DMS53 (cell line): ENCODE results near the gene ARHGEF16.

Source experiments
- DNase-seq: peaks from one replicate; lab custom pipeline; 2025; lab: John Stamatoyannopoulos, UW

ARHGEF16 gene

DNA sequence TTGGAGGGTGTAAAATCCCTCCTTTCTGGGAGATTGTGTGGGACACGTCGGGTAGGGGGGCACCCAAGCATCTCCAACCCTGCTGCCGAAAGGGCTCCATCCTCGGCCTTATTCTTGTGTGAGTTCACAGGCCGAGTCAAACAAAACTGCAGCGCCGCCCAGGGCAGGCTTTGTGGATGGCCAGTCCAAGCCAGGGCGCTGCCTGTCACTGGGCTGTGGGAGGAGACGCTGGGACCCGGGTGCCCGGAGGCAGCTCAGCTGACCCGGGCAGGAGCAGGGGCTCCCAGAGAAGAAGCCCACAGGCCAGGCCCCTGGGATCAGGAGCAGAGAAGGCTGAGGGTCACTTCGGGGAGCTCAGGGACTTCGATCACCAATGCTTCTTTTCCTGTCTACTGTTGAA is 31.8 kb upstream of the ARHGEF16 start:
- no peak for DNase-seq

DNA sequence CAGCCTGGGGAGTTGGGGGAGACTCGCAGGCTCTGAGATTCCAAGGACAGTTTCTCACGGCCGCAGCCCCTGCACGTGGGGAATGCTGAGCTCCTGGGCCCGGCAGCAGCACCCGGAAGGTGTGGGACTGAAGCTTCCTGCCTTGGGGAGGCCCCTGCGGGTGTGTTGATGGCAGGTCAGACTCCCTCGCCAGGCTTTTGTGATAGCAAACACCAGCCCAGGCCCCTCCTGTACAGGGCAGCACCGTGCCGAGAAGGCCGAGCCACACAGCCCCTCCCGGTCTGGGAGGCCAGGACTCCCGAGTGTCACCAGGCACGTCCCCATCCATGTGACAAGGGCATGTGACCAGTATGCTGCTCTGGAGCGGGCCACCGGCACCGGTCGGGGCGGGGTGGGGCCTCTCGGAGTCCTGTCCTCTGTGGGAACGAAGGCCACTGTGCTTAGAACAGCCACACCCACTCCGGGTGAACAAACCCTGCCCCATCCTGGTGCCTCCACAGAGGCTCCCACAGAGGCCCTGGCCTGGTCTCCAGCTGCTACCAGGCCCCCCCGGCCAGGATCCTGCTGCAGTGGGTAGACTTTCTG is 31.1 kb upstream of the ARHGEF16 start:
- DNase-seq: no peak

DNA sequence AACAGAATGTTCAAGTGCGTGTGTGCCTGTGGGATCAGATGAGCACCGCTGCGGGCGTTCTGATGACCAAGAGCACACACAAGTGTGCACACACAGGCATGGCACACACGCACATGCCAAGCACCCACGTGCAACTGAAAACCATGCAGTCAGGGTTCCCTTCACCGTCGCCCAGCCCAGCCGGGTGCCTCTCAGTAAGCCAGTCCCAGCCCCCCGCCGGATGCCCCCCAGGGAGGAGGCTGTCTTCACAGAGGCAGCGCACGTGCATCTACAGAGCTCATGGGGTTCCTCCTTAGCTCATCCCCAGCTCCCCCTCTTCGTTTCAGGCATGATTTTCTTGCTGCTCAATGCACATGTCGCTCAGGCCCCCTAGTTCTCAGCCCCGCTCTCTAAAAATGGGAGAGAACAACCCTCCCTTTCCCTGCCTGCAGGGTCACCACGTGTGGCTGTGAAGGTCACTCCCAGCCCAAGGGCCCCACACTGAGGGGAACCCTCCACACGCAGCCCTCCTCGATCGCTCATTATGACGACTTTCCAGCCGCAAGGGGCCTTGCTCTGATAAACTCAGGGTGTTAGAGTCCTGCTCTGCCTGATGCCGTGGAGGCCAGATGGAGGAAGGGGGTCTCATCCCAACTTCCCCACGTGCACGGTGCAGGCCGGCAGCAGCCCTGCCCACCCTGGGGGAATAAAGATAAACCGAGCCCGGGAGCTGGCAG is 30.4 kb upstream of the ARHGEF16 start:
- no peak for DNase-seq

DNA sequence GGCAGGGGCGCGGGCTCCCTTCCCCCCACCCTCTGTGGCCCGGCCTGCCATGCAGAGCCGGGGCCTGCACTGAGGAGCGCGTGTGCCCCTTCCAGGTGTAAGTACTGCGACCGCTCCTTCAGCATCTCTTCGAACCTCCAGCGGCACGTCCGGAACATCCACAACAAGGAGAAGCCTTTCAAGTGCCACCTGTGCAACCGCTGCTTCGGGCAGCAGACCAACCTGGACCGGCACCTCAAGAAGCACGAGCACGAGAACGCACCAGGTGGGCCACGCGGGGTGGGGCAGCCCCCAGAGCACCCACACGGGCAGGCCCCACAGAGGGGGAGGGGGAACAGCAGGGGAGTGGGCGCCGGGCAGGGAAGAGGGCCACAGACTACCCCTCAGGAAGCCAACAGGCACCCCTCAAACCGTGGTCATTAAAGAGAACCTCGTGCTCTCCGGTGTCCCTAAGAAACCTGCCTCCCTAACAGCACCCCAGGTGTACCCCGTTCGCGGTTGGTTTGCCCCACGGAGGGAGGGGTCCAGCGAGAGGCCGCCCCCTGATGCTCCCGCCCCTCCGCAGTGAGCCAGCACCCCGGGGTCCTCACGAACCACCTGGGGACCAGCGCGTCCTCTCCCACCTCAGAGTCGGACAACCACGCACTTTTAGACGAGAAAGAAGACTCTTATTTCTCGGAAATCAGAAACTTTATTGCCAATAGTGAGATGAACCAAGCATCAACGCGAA is 28.8 kb upstream of the ARHGEF16 start:
- no peak for DNase-seq

DNA sequence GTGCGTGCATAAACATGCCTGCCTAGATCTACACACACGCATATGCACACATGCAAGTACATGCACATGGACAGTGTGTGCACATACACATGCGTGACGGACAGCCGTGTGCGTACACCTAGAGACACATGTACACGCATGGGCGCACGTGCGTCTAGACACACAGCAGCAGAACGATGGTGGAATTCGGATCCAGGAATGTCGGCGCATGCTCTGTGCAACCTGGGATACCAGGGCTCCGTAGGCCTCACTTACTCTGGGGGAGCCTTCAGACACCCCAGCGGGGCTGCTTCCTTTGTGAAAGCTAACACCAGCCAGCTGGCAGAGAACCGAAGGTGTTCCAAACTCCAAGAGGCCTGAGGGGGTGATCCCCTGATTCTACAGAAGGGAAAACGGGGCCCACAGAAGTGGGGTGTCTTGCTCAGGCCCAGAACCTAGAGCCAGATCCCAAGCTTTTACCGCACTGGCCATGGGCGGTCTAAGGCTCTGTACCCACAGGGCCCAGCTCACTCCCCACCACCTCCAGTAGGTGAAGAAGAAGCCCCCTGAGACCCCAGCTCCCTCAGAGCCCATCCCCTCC is 27.4 kb upstream of the ARHGEF16 start:
- no peak for DNase-seq

DNA sequence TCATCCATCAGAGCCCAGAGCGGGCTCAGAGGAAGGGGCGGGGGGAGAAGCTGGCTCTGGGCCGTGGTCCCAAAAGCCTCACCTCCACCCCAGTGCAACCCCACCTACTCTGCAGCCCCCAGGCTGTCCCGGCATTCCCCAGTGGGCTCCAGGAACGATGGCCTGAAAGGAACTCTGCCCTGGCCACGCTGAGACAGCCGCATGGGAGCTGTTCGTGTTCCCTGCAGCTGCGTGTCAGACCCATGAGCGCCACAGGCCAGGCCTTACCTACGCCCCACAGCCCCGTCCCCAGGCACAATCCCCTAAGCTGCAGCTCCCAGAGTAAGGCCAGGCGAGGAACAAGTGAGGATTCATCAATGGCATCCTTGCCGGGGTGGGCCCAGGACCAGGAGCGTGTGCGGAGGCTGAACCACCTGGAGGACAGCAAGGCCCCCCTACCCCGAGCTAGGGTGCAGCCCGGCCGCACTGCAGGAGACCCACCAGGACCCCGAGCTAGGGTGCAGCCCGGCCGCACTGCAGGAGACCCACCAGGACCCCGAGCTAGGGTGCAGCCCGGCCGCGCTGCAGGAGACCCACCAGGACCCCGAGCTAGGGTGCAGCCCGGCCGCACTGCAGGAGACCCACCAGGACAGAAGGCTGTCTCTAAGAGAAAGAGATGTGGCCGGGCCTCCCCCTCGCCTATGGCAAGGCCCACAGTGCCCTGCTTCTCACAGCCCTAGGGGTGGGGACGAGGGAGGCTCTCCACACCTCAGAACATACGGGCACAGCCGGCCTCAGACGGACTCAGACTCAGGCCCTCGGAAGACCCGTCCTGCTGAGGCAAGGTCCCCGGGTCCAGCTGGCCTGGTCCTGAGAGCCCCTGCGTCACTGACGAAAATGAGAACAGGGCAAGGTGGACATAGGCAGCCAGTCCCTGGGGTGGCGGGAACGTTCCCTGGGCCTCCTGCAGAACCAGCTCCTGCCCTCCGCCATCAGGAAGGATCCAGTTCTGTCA is 26.5 kb upstream of the ARHGEF16 start:
- no peak for DNase-seq

DNA sequence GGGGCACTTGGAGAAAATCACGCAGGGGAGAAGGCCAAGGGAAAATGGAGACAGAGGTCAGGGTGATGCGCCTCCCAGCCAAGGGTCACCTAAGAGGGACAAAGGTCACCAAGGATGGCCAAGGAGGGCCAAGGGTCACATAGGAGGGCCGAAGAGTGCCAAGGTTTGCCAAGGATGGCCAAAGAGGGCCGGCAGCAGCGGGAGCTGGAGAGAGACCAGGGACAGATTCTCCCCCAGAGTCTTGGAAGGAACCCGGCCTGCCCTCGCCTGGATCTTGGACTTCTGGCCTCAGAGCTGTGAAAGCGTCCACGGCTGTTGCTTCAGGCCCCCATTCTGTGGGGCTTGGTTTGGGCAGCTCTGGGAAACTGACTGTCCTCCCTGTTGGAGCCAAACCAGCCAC is 25.6 kb upstream of the ARHGEF16 start:
- no peak for DNase-seq

DNA sequence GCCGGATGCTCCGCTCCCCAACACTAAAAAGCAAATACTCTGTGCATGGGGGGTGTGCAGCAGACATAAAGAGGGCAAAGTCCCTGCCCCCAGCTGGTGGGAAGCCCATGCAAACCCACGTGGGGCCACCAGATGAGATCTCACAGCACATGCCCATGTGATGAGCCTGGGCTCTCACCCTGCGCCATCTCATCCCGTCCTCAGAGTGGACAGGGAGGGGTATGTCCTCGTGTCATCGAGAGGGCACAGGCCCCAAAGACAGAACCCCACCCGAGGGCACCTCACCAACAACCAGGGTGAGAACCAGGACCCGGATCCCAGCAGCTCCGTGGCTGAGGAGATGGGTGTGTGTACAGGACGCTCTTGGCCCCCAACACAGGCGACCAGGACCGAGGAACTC is 25.1 kb upstream of the ARHGEF16 start:
- DNase-seq: no peak

DNA sequence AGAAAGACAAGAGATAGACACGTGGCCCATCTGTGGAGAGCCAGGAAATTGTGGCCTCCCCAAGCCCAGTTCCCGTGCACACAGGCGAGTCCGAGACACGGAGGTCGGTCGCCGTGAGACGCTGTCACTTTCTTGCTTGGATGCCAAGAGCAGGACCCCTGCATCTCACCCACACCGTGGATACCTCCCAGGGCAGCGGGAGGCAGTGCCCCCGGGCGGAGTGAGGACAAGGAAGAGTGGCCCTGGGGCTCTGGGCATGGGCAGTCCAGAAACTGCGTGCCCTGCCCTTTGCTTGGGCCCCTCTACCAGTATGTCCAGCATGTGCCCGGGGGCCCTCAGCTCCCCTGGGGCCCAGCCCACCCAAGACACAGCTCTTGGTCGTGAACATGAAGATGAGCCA is 24.7 kb upstream of the ARHGEF16 start:
- DNase-seq: no peak

DNA sequence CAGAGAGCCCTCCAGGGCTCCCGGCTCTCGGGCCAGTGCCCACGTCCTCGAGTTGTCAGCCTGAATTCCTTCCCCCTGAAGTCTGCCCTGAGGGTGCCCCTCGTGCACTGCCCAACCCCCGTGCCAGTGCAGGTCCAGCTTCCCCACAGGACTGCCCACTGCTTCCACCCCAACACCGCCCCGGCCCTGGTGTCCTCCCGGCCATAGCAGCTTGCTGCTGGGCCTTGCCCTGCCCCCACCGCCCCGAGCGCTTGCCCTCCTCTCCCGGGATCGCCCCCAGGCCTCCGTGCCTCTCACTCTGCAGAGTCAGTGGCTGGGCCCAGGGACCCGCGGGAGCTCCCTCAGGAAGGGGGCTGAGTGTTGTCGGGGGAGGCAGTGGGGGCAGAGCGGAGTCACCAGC is 24.1 kb upstream of the ARHGEF16 start:
- DNase-seq: no peak

DNA sequence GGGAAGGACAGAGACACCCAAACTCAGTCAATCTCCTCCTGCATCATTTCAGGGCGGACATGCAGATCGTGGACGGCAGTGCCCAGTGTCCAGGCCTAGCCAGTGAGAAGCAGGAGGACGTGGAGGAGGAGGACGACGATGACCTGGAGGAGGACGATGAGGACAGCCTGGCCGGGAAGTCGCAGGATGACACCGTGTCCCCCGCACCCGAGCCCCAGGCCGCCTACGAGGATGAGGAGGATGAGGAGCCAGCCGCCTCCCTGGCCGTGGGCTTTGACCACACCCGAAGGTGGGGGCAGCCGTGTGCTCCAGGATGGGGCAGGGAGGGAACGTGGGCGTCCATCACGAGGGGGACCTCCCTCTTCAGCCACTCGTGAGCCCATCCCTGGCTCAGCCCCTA is 23.6 kb upstream of the ARHGEF16 start:
- DNase-seq: no peak

DNA sequence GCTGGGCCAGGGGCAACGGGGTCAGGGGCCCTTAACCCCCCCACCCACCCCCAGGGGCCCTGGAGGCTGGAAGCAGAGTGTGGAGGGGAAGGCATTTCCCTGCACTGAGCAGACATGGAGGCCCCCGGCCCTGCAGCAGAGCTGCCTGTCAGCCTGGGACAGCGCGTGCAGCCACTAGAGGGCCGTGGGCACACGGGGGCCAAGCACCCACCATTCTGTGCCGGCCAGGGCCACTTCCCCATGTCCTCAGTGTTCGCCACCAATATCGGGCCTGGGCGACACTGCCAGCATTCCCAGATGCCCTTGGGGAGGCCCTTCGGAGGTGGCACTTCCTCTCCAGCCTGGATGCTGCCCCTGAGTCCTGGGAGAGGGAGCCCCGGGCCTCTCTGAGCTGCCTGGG is 23.2 kb upstream of the ARHGEF16 start:
- DNase-seq: no peak

DNA sequence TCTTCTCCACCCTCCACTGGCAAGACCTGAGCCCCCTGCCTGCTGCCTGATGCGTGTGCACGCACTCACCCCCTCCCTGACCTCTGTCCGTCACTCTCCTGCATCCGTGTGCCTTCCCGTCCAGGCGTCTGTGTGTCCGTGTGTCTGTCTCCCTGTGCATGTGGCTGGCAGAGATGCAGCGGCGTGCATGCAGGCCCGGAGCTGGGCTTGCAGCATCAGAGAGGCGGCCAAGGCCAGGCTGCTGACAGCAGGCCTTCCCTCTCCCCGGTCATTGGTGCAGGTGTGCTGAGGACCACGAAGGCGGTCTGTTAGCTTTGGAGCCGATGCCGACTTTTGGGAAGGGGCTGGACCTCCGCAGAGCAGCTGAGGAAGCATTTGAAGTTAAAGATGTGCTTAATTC is 22.8 kb upstream of the ARHGEF16 start:
- DNase-seq: no peak

DNA sequence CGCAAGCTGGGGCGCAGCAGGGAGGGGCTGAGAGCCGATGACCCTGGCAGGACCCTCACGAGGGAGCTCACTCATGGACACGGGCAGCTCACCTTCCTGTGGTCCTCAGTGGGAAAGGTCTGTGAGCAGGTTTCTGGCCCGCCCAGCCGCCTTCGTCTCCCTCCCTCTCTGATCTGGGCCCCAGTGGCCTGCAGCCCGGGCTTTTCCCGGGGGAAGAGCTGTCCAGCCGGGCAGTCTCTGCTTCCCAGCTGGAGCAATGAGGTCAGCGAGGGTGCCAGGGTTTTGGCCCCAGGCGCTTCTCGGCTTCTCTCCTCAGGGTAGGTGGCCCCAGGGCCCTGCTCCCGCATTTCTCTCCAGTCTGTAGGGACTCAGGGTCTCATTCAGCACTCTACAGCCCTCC is 22.2 kb upstream of the ARHGEF16 start:
- DNase-seq: no peak

DNA sequence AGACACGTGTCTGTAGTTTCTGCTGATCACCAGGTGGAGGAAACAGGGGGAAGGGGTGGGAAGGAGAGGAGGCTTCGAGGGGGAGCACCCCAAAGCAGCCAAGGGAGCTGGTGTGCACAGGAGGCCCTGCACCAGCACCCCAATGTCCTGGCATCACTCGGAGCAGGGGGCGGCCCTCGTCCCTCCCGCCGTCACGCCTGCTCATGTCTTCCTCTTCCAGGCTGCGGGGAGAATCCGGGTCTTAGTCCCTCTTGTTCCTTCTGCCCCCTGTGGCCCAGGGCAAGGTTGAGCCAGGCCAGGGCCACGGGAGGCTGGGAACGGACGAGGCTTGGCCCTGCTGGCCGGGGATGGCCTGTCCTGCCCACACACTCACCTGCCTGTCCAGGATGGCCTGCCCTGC is 21.4 kb upstream of the ARHGEF16 start:
- no peak for DNase-seq

DNA sequence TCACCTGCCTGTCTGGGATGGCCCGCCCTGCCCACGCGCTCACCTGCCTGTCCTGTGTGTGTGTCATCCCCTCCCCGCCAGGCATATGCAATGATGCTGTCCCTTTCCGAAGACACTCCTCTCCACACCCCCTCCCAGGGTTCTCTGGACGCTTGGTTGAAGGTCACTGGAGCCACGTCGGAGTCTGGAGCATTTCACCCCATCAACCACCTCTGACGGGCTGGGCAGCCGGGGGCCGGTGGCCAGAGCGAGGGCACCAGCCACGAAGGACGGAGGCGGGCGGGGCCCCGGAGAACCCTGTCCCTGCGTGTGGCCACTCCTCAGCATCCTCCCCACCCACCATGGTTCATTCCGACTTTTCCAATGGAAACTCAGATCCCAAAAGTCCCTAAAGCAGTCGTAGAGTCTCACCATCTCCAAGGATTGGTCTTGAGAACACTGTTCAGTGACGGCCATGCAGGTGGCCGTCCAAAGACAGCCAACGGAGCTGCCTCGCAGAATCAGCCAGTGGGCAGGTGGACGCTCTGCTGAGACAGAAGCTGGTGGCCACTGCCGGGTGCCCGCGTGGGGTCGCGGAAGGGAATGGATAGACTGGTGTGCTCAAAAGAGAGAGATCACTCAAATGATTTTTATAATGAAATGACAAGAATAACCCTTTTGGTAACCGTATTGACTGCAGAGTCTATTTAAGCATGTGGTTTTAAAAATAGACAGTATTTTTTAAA is 20.7 kb upstream of the ARHGEF16 start:
- DNase-seq: no peak

DNA sequence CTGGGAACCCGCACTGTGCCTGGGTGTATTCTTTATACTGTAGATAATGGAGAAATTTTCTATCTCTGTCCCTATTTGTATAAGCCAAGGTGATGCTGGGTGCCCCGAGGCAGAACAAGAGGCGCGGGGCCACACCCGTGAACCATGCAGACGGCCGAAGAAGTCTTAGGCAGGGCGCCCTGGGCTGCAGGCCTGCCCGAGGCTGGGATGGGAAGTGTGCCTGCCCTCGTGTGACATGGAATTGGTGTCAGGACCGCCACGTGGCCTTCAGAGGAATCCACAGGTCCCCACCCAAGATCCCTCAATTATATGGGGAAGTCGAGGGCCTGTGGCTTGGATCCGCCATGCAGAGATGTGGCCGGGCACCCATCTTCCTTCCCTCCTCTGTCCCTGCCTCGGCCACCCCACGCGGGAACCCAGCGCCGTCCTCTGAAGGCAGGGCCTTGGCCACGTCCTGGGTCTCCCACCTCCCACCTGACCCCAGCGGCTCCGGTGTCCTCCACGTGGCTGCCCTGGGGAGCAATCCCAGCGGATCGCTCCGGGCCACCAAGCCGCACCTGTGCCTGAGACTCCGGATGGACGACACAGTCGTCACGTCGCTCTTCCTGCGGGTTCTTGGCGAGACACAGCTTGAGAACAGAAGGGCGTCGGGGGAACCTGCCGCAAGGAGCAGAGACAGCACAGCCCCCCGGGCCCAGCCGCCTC is 19.9 kb upstream of the ARHGEF16 start:
- no peak for DNase-seq

DNA sequence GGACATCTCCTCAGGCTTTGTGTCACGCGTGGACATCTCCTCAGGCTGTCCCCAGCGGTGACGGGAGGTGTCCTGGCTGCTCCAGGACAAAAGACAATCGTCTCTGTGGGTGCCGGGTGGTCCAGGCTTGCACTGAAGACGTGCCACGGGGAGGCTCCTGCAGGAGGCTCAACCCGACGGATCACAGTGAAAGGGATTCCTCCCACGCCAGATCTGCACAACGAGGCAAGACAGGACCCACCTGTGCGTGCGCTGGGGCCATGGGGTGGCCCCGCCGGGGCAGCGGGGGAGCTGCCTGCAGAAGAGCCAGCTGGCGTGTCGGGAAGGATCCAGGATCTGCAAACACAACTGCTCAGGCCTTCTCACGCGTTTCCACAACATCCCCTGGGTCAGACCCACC is 18.8 kb upstream of the ARHGEF16 start:
- no peak for DNase-seq

DNA sequence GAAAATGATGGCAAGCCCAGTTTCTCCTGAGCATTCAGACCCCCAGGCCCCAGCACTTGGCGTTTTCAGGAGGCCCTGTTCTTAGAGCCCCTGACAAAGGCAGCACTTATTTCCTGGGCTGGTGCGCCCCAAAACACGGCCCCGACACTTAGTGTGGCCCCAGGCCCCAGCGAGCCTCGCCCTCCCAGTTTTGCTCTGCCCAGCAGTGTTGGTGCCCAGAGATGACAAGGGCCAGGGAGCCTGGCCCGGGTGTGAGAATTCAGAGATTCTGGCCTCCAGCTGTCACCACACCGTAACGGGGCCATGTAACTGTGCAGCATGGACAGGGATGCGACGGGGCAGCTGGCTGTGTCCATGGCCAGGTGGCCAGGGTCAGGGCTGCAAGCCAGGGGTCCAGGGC is 18.0 kb upstream of the ARHGEF16 start:
- no peak for DNase-seq

DNA sequence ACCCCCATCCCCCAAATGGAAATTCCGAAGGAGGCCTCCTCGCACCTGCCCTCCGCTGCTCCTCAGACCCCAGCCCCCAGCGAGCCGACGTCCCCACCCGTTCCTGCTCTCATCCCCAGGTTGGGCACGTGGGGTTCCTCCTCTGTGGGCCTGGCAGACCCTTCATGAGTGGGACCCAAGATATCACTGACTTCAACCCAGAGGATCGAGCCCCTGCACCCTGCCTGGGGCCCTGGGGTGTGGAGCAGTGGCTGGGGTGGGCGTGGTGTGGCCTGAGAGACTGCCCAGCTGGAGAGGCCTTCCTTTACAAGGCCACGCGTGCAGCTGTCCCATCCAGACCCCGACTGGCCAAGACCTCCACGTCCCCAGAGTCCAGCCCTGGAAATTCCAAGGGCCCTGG is 17.6 kb upstream of the ARHGEF16 start:
- no peak for DNase-seq
